CD4-positive, alpha-beta T cell (primary cell): ENCODE data around the gene IARS2. TPM values are rescaled to one million over a fixed set of nuclear protein-coding genes. Genes with fewer than 3 reads are reported as not detected.
"Not testable (repeated sequence)": the region's sequence is repeated elsewhere in the genome, so short reads cannot be mapped to it uniquely, and the experiment has no call there.

Experiments used
- ATAC-seq: fragments of 200-7000 bp; cut with Tn5 transposase; one replicate; pipeline ENCODE4 v1.10.0; 2022; ENCODE audit warnings: mild to moderate bottlenecking; ENCODE audit not compliant: poor library complexity
- CTCF ChIA-PET: fragments of 350-600 bp; sonication (Branson Sonifier 250); formaldehyde crosslinking; loops from one replicate; lab custom pipeline; 2021; ENCODE audit warnings: antibody characterized with exemption, inconsistent platforms; lab: Charles Lee
- POLR2A ChIA-PET: fragments of 350-600 bp; sonication (Branson Sonifier 250); formaldehyde crosslinking; loops from one replicate; lab custom pipeline; 2021; ENCODE audit warnings: antibody characterized with exemption, inconsistent platforms; lab: Charles Lee
- DNase-seq, 14 experiments: peaks; one replicate each; pipeline ENCODE4 v3.0.0-alpha.2; 2013 to 2020; ENCODE audit warnings: mixed read lengths in 2 of 14
- H3K27ac ChIP-seq, 2 donors: one replicate each; pipeline versions ENCODE4 v1.5.1 to v1.7.0; 2013; ENCODE audit warnings: low read length in 2 of 2, low read depth in 1 of 2, mild to moderate bottlenecking in 1 of 2
- H3K27me3 ChIP-seq, 2 experiments: 1 replicate in 1 of 2; 2 replicates in 1 of 2; pipeline versions ENCODE4 v1.6.1 to v1.7.0; 2013; ENCODE audit warnings: low read length in 2 of 2, control low read depth in 1 of 2, mild to moderate bottlenecking in 1 of 2, moderate library complexity in 1 of 2; ENCODE audit not compliant: insufficient read depth in 2 of 2, control insufficient read depth in 1 of 2
- H3K36me3 ChIP-seq: one replicate; pipeline ENCODE4 v1.6.1; 2013; ENCODE audit warnings: low read length, control low read depth; ENCODE audit not compliant: insufficient read depth
- H3K4me1 ChIP-seq: one replicate; pipeline ENCODE4 v1.6.1; 2013; ENCODE audit warnings: low read length, control low read depth; ENCODE audit not compliant: insufficient read depth
- H3K4me3 ChIP-seq: one replicate; pipeline ENCODE4 v1.5.1; 2013; ENCODE audit warnings: mild to moderate bottlenecking, low read length, moderate library complexity
- H3K9me3 ChIP-seq, 2 experiments: 1 replicate in 1 of 2; 2 replicates in 1 of 2; pipeline versions ENCODE4 v1.6.1 to v1.7.0; 2013; ENCODE audit warnings: low read length in 2 of 2, mild to moderate bottlenecking in 2 of 2, control low read depth in 1 of 2, moderate library complexity in 1 of 2; ENCODE audit not compliant: control insufficient read depth in 1 of 2, insufficient read depth in 1 of 2
- H3K27ac Mint-ChIP-seq: one replicate; pipeline ENCODE4 v1.8.0; 2020; ENCODE audit warnings: mixed read lengths
- H3K27me3 Mint-ChIP-seq: one replicate; pipeline ENCODE4 v1.8.0; 2021; ENCODE audit warnings: mixed read lengths
- H3K36me3 Mint-ChIP-seq: one replicate; pipeline ENCODE4 v1.8.0; 2021; ENCODE audit warnings: low read depth, mixed read lengths
- H3K4me1 Mint-ChIP-seq: one replicate; pipeline ENCODE4 v1.8.0; 2021; ENCODE audit warnings: low read depth, mixed read lengths
- H3K4me3 Mint-ChIP-seq: one replicate; pipeline ENCODE4 v1.8.0; 2020; ENCODE audit warnings: mild to moderate bottlenecking, mixed read lengths
- H3K9me3 Mint-ChIP-seq: one replicate; pipeline ENCODE4 v1.8.0; 2020; ENCODE audit warnings: mixed read lengths
- CTCF ChIP-seq: fragments of 200-600 bp; IDR thresholded peaks from one replicate; pipeline ENCODE4 v1.8.0; 2022; ENCODE audit warnings: antibody characterized with exemption, mild to moderate bottlenecking
- intact Hi-C, 2 experiments: fragments of 100-400 bp; cut with DNase I in 1 of 2; cut with micrococcal nuclease in 1 of 2; formaldehyde crosslinking; loops; one replicate each; pipeline versions ENCODE4 v1.15.1 to v1.9.0; 2023 to 2025; cut with DNase I, micrococcal nuclease
- total RNA-seq, 174 experiments: library from RNA in 2 of 174; stranded (reverse) in 2 of 174; gene quantifications; one replicate each; pipeline ENCODE4 v1.2.3 and lab custom pipeline; 2021 to 2026

IARS2 gene
- total RNA-seq, 2 experiments from 2014 or later = 18.9 to 19.0 TPM

- POLR2A ChIA-PET = no interaction called here
- H3K4me3 ChIP-seq = no peak overlapping the region
- Mint-ChIP-seq H3K36me3 (peaks cover 87% of the 10 kb centered on the region), H3K27me3 (no peaks in the 10 kb centered on the region), H3K9me3 (no peaks in the 10 kb centered on the region), H3K27ac (no peak overlapping the region), H3K4me3 (no peak overlapping the region), H3K4me1 (no peaks in the 10 kb centered on the region)
- H3K4me1 ChIP-seq = no peaks in the 10 kb centered on the region
- no peak for DNase-seq
- H3K36me3 ChIP-seq = peaks cover 64% of the 10 kb centered on the region
- CTCF ChIA-PET = no interaction called here
- intact Hi-C loops = no loop called here
- no peaks in the 10 kb centered on the region for H3K9me3 ChIP-seq
- no peak overlapping the region for H3K27ac ChIP-seq
- ATAC-seq = no peak
- TF ChIP-seq CTCF = no peak
- no peaks in the 10 kb centered on the region for H3K27me3 ChIP-seq
Observed at GRCh38 chr1:220166853-220167252, 72.9 kb downstream of the IARS2 start.

GRCh38 chr1:220169887-220170286 is 76.0 kb downstream of the IARS2 start:
- H3K9me3 Mint-ChIP-seq, POLR2A ChIA-PET, H3K4me1 Mint-ChIP-seq, H3K4me3 ChIP-seq, CTCF ChIA-PET, H3K27me3 Mint-ChIP-seq, H3K4me3 Mint-ChIP-seq, H3K9me3 ChIP-seq, intact Hi-C loops, ATAC-seq, H3K27me3 ChIP-seq, DNase-seq, H3K27ac ChIP-seq, H3K4me1 ChIP-seq, H3K27ac Mint-ChIP-seq: not testable (repeated sequence)
- peaks cover 94% of the 10 kb centered on the region for H3K36me3 Mint-ChIP-seq
- peaks cover 69% of the 10 kb centered on the region for H3K36me3 ChIP-seq

- Mint-ChIP-seq H3K9me3 (no peaks in the 10 kb centered on the region), H3K27ac (no peak overlapping the region), H3K4me1 (no peaks in the 10 kb centered on the region), H3K36me3 (peaks cover 93% of the 10 kb centered on the region), H3K27me3 (no peaks in the 10 kb centered on the region), H3K4me3 (no peak overlapping the region)
- Histone ChIP-seq H3K4me3 (no peak overlapping the region), H3K36me3 (peaks cover 64% of the 10 kb centered on the region), H3K9me3 (no peaks in the 10 kb centered on the region), H3K27ac (no peak overlapping the region), H3K27me3 (no peaks in the 10 kb centered on the region), H3K4me1 (no peaks in the 10 kb centered on the region)
- intact Hi-C loops = no loop called here
- no peak for TF ChIP-seq CTCF
- ChIA-PET CTCF (no interaction called here), POLR2A (no interaction called here)
- no peak for DNase-seq
- no peak for ATAC-seq
Observed at GRCh38 chr1:220170836-220171526, 77.0 kb downstream of the IARS2 start.

- Mint-ChIP-seq H3K36me3 (peaks cover 92% of the 10 kb centered on the region), H3K27ac (no peak overlapping the region), H3K9me3 (no peaks in the 10 kb centered on the region), H3K27me3 (no peaks in the 10 kb centered on the region), H3K4me1 (peaks cover 7% of the 10 kb centered on the region), H3K4me3 (no peak overlapping the region)
- DNase-seq (no peak), ATAC-seq (no peak)
- Histone ChIP-seq H3K27ac (no peak overlapping the region), H3K9me3 (no peaks in the 10 kb centered on the region), H3K4me1 (no peaks in the 10 kb centered on the region), H3K36me3 (peaks cover 43% of the 10 kb centered on the region), H3K27me3 (no peaks in the 10 kb centered on the region), H3K4me3 (no peak overlapping the region)
- ChIA-PET CTCF (no interaction called here), POLR2A (no interaction called here)
- intact Hi-C loops = no loop called here
- TF ChIP-seq CTCF = no peak
Observed at GRCh38 chr1:220176540-220176939, 82.6 kb downstream of the IARS2 start.
